Epithelial cell of prostate (primary cell): ENCODE measurements around the gene ITIH5.
A peak's percentile ranks its signal among the peaks of the same experiment; 100 is the strongest.

Source experiments
- DNase-seq: peaks from one replicate; pipeline ENCODE4 v3.0.0-alpha.2; 2011; ENCODE audit warnings: low read depth, low spot score
- H3K27ac ChIP-seq: fragments of 450-650 bp; 2 replicates; pipeline ENCODE4 v1.5.1; 2017; ENCODE audit warnings: mild to moderate bottlenecking

Gene ITIH5

GRCh38 chr10:7529638-7530037, 137.1 kb downstream of the ITIH5 start:
- H3K27ac ChIP-seq, result no peak overlapping the region
- DNase-seq, result no peak

- no peak for DNase-seq
- H3K27ac ChIP-seq, result no peak overlapping the region
Observed at GRCh38 chr10:7527468-7527867, 139.3 kb downstream of the ITIH5 start.

GRCh38 chr10:7526017-7526400, 140.8 kb downstream of the ITIH5 start:
- DNase-seq, result no peak
- no peak overlapping the region for H3K27ac ChIP-seq

GRCh38 chr10:7525314-7526016, 141.3 kb downstream of the ITIH5 start:
- no peak overlapping the region for H3K27ac ChIP-seq
- DNase-seq, result peak; percentile 5

GRCh38 chr10:7523656-7524055, 143.1 kb downstream of the ITIH5 start:
- no peak overlapping the region for H3K27ac ChIP-seq
- DNase-seq, result no peak

- DNase-seq, result no peak
Observed at GRCh38 chr10:7520507-7521485, 146.0 kb downstream of the ITIH5 start.

GRCh38 chr10:7519351-7519750, 147.4 kb downstream of the ITIH5 start:
- H3K27ac ChIP-seq, result no peak overlapping the region
- DNase-seq, result peak; percentile 14

More at GRCh38 chr10:7520507-7521485, 146.0 kb downstream of the ITIH5 start:
- H3K27ac ChIP-seq, result no peak overlapping the region

- H3K27ac ChIP-seq, result no peak overlapping the region
- no peak for DNase-seq
Observed at GRCh38 chr10:7518693-7519092, 148.1 kb downstream of the ITIH5 start.

GRCh38 chr10:7515439-7515838, 151.3 kb downstream of the ITIH5 start:
- DNase-seq, result no peak
- H3K27ac ChIP-seq, result no peak overlapping the region

GRCh38 chr10:7513936-7514335, 152.8 kb downstream of the ITIH5 start:
- no peak for DNase-seq

GRCh38 chr10:7513455-7513854, 153.3 kb downstream of the ITIH5 start:
- no peak for DNase-seq
- no peak overlapping the region for H3K27ac ChIP-seq

More at GRCh38 chr10:7513936-7514335, 152.8 kb downstream of the ITIH5 start:
- no peak overlapping the region for H3K27ac ChIP-seq

GRCh38 chr10:7512487-7512886, 154.3 kb downstream of the ITIH5 start:
- no peak overlapping the region for H3K27ac ChIP-seq
- no peak for DNase-seq

- DNase-seq, result no peak
- no peak overlapping the region for H3K27ac ChIP-seq
Observed at GRCh38 chr10:7511612-7512011, 155.2 kb downstream of the ITIH5 start.
